Kidney epithelial cell (primary cell): ENCODE data around the gene AOPEP. TPM values are rescaled to one million over a fixed set of nuclear protein-coding genes. Genes with fewer than 3 reads are reported as not detected.

ENCODE experiments used
- DNase-seq: peaks from one replicate; pipeline ENCODE4 v3.0.0-alpha.2; 2010; ENCODE audit warnings: low read depth
- H3K27me3 ChIP-seq: 2 replicates; pipeline ENCODE4 v1.6.0; 2011; ENCODE audit warnings: low read length; ENCODE audit not compliant: control insufficient read depth, insufficient read depth
- H3K36me3 ChIP-seq: 2 replicates; pipeline ENCODE4 v1.5.1; 2011; ENCODE audit warnings: low read length; ENCODE audit not compliant: control insufficient read depth, insufficient read depth
- H3K4me3 ChIP-seq: 2 replicates; pipeline ENCODE4 v1.5.1; 2011; ENCODE audit warnings: low read depth, mild to moderate bottlenecking, control low read depth, low read length
- total RNA-seq: library from RNA; depleted of rRNA; stranded (reverse); fragments of >200 nt; gene quantifications from 2 replicates; pipeline ENCODE4 v1.2.3, GENCODE V29; 2015
- TF ChIP-seq, protein P1 (sequence below): IDR thresholded peaks from 2 replicates; pipeline ENCODE4 v1.5.1; 2011; ENCODE audit warnings: mild to moderate bottlenecking, moderate library complexity, low read length, control low read depth, inconsistent platforms; ENCODE audit not compliant: insufficient read depth, poor library complexity, severe bottlenecking

The AOPEP gene
- total RNA-seq, 1 donor from 2014 or later = 17.4 TPM

DNA sequence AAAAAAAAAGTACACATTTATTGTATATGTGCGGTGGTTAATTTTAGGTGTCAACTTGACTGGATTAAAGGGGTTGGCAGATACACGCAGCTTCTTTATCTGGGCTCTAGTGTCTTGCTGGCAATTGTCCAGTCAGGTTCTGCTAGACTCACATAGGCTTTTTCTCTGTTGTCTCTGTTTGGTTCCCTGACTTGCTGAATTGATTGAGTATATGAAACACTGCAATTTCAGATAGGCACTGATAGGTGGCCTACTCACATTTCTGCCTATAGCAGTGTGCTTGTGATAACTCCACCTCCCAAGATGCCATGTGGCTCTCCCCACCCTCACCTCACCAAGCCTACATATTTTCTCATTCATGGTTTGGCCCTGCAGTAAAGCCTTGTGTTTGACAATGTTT is 52.5 kb downstream of the AOPEP start:
- DNase-seq = no peak
- TF ChIP-seq, protein P1, sequence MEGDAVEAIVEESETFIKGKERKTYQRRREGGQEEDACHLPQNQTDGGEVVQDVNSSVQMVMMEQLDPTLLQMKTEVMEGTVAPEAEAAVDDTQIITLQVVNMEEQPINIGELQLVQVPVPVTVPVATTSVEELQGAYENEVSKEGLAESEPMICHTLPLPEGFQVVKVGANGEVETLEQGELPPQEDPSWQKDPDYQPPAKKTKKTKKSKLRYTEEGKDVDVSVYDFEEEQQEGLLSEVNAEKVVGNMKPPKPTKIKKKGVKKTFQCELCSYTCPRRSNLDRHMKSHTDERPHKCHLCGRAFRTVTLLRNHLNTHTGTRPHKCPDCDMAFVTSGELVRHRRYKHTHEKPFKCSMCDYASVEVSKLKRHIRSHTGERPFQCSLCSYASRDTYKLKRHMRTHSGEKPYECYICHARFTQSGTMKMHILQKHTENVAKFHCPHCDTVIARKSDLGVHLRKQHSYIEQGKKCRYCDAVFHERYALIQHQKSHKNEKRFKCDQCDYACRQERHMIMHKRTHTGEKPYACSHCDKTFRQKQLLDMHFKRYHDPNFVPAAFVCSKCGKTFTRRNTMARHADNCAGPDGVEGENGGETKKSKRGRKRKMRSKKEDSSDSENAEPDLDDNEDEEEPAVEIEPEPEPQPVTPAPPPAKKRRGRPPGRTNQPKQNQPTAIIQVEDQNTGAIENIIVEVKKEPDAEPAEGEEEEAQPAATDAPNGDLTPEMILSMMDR = no peak

DNA sequence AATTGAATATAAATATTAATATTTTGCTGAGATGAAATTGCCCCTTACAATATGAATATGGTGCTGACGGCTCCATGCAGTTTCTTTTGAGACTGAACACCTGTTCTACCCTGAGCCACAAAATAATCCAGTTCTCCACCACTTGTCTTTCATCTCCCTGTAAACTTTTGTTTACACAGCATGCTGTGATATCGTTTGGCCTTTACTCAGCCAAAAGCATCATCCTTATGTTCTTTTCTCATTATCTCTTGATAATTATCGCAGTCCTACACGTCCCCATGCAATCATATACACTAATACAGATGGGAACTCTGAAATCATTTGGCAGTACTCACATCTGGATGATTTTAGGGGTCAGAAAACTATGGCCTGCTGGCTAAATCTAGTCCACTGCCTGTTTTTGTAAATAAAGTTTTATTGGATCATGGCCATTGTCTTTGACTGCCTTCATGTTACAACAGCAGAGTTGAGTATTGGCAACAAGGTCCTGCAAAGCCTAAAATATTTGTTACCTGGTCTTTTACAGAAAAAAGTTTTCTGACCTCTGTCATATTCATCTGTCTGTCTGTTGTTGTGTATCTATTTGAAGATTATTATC is 53.3 kb downstream of the AOPEP start:
- Histone ChIP-seq H3K27me3 (no peaks in the 10 kb centered on the region), H3K36me3 (no peaks in the 10 kb centered on the region), H3K4me3 (no peak overlapping the region)
- TF ChIP-seq, protein P1 = no peak
- DNase-seq = no peak

More for the DNA sequence above, 52.5 kb downstream of the AOPEP start:
- Histone ChIP-seq H3K36me3 (no peaks in the 10 kb centered on the region), H3K27me3 (no peaks in the 10 kb centered on the region), H3K4me3 (no peak overlapping the region)

DNA sequence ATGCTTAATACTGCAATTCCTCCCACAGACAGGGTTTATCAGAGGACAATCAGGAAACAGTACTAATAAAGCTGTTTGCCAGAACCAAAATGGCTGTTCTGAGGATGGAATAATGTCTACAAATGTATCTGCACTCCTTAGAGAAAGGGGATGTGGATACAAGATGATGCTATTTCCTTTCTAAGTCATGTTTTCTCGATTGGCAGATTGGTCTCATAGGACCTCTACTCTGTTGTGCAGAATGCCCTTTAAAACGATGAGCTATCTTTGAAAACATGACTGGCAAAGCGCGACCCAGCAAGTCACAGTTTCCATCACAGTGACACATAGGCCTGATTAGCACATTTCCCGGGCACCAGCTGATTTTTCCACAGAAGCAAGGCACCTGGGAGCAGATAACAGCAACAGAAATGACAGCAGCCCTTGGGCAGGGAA is 54.0 kb downstream of the AOPEP start:
- TF ChIP-seq, protein P1 = no peak
- no peak for DNase-seq
- Histone ChIP-seq H3K27me3 (no peaks in the 10 kb centered on the region), H3K36me3 (no peaks in the 10 kb centered on the region), H3K4me3 (no peak overlapping the region)

DNA sequence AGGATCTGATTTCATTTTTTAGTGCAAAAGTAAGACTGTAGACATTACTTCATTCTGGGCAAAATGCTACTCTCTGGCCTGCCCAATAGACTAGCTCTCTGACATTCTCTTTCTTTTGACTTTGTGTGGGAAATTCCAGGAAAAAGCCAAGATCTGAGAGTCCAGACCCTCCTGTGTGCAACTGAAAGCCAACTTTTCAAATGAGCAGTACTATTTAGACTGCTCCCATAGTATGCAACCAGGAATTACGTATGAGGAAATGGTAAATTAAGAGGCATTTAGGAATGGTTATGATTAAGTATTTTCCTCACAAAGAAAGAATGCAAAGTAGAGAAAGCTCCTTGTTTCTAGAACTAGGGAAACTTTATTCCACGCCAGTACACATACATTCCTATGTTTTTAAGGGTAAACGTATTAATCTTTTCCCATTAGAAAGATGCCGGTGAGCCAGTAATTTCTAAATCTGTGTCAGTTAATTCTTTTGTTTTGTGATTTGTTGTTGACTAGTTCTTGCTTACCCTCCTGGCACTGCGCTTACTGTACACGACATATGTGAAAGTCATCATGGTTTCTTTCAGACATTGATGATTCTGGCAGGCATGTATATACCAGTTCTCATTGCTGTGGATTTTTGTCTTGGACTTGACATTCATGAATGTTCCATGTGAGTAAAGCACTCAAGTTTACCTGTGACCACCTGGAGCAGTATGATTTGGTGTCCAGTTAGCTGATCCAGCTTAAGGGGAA is 56.0 kb downstream of the AOPEP start:
- H3K4me3 ChIP-seq = no peak overlapping the region
- DNase-seq = no peak
- no peaks in the 10 kb centered on the region for H3K36me3 ChIP-seq
- TF ChIP-seq, protein P1 = no peak
- H3K27me3 ChIP-seq = no peaks in the 10 kb centered on the region

DNA sequence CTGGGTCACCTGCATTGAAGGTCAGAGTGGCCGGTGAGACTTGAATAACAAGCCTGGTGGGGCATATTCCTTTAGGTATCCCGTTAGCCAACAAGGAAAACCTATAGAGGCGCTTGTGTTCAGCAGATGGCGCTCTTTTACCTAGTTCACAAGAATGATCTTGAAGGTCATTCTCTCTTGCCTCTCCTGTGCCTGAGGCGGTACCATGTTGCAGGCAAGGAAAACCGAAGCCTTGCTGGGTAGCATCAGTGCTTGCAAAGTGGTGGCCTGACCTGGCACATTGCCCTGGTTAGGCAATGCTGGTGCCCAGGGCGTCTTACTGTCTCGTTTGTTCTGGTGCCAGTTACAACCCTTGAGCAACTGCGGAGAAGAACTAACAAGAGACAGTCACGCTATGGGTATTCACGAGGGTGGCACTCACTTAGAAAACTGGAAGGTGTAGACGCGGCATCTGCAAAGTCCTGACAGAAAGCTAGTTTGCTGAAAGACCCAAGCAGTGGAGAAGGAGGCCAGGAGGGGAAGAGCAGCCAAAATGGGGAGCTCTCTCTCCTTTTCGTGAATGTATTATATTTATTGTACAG is 56.7 kb downstream of the AOPEP start:
- Histone ChIP-seq H3K36me3 (no peaks in the 10 kb centered on the region), H3K27me3 (no peaks in the 10 kb centered on the region), H3K4me3 (no peak overlapping the region)
- peak; percentile 67 for DNase-seq
- TF ChIP-seq, protein P1 = peak; percentile 65
